Measurements from ENCODE around the gene SSR4.
A peak's percentile ranks its signal among the peaks of the same experiment; 100 is the strongest.

Gene SSR4

DNA sequence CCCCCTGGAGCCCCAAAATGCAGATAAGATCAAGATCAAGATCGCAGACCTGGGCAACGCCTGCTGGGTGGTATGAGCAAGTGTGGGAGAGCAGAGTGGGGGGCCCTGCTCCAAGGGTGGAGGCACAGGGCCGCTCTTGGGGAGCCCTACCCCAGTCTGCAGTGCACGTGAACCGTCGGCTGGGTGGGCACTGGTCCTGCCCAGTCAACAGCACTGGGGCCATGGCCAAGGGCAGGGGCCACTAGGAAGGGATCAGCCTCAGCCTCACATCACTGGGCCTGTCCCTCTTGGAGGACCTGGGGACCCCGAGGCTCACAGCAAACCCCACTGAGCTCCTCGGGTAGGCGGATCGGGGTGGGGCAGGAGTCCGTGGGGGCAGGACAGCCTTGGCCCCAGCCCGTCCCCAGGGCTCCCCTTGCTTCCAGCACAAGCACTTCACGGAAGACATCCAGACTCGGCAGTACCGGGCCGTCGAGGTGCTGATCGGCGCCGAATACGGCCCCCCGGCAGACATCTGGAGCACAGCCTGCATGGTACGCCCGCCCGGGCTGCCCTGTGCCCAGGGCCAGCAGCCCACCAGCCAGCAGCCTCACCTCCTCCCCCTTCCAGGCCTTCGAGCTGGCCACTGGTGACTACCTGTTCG, 10.0 kb upstream of the SSR4 start:
- no peak for DNase-seq (ENCODE audit: low spot score in 2 of 2)
- no peak for ATAC-seq
- Mint-ChIP-seq H3K4me3 (no peak overlapping the region), H3K27ac (no peak overlapping the region), H3K4me1 (no peaks in the 10 kb centered on the region), H3K36me3 (peaks cover 17% of the 10 kb centered on the region), H3K9me3 (no peaks in the 10 kb centered on the region)

DNA sequence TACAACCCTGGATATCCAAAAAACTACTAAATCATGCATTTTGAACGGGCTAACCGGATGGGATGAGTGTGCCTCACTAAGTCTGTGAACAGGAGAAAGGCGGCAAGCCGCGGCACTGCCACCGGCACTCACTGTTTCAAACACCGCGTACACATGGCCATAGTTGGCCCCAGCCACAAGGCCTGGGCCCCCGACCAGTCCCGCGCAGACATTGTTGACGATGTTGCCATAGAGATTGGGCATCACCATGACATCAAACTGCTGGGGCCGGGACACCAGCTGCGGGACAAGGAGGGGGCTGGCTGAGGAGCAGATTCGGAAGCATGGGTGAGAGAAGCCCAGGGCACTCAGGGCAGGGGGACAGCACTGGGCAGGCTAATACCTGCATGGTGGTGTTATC, 7.8 kb upstream of the SSR4 start:
- H3K4me3 Mint-ChIP-seq, result no peak overlapping the region
- no peaks in the 10 kb centered on the region for H3K4me1 Mint-ChIP-seq
- peaks cover 25% of the 10 kb centered on the region for H3K36me3 Mint-ChIP-seq
- ATAC-seq (no peak), DNase-seq (ENCODE audit: low spot score in 2 of 2) (no peak)
- H3K27ac Mint-ChIP-seq, result no peak overlapping the region
- no peaks in the 10 kb centered on the region for H3K9me3 Mint-ChIP-seq

DNA sequence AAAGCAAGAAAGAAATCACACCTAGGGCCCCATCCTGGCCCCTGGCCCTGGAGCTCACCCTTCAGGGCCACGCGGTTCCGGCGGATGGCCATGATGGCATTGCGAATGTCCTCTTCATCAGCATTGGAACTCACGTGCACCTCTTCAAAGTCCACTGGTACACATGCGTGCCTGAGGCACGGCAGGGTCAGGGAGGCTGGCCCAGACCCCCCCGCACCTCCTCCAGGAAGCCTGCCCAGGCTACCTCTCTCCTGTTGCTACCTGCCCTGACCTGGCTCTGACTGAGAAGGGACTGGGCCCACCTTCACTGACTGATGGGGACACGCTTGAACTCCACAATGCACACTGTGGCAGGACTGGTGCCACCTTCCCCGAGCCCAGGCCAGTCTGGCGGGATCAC, 4.8 kb upstream of the SSR4 start:
- Mint-ChIP-seq H3K27ac (no peak overlapping the region), H3K4me3 (no peak overlapping the region), H3K36me3 (peaks cover 27% of the 10 kb centered on the region), H3K4me1 (peaks cover 9% of the 10 kb centered on the region), H3K9me3 (no peaks in the 10 kb centered on the region)
- ATAC-seq (no peak), DNase-seq (ENCODE audit: low spot score in 2 of 2) (no peak)

DNA sequence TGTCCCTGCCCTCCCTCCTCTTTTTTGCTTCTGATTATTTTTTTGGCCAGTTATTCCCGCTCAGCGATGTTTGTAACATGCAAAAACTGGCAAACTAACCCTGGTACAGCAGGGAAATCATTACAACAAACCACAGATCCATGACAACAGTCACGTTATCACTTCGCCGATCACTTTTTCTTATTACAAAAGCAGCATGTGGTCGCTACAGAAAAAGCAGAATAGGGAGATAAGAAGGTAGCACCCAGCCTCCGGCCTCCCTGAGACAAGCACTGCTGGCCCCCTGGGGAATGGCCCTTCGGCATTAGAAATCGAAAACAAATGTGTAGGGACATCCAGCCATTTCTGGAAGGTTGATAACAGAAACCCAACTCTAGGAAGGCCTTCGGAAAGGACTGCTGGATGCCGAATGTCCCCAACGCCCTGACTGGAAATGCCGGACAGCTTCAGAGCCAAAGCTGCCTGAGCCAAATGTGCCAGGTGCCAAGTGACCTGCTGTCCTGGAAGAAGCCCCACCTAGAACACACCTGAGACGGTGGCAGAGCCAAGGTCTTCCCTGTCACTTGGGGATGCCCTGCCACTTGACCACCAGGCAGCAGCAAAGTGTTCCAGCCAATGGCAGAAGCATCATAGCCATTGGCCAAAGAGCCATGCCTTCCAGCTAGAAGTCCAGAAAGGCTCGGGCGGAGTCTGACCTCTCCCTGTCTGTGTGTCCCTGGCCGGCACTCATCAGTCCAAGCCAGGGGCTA, 3.2 kb upstream of the SSR4 start:
- no peak overlapping the region for H3K27ac Mint-ChIP-seq
- DNase-seq (ENCODE audit: low spot score in 2 of 2) (no peak), ATAC-seq (no peak)
- no peaks in the 10 kb centered on the region for H3K9me3 Mint-ChIP-seq
- H3K4me1 Mint-ChIP-seq, result peaks cover 14% of the 10 kb centered on the region
- H3K36me3 Mint-ChIP-seq, result peaks cover 26% of the 10 kb centered on the region
- no peak overlapping the region for H3K4me3 Mint-ChIP-seq

DNA sequence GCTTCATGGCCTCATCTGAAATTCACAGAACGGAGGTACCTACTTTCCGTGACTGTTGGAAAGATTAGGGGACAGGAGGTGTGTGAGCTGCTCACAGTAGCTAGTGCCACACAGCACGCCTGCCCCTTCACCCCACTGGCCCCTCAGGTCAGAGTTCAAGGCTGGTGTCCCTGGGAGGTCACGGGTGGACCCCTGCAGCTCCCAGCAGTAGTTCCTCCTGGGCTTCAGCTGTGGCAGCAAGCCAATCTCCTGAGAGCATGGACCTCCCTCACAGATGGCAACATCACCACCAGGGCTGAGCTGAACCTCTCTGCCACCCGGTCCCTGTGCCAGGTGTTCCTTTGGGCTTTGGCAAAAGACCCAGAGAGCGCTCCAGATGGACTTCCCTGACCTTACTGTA, 2.1 kb upstream of the SSR4 start:
- Mint-ChIP-seq H3K4me3 (peak overlapping the region; percentile 87), H3K36me3 (peaks cover 27% of the 10 kb centered on the region), H3K4me1 (peaks cover 18% of the 10 kb centered on the region), H3K27ac (no peak overlapping the region), H3K9me3 (no peaks in the 10 kb centered on the region)
- DNase-seq (ENCODE audit: low spot score in 2 of 2), result no peak
- ATAC-seq, result no peak

DNA sequence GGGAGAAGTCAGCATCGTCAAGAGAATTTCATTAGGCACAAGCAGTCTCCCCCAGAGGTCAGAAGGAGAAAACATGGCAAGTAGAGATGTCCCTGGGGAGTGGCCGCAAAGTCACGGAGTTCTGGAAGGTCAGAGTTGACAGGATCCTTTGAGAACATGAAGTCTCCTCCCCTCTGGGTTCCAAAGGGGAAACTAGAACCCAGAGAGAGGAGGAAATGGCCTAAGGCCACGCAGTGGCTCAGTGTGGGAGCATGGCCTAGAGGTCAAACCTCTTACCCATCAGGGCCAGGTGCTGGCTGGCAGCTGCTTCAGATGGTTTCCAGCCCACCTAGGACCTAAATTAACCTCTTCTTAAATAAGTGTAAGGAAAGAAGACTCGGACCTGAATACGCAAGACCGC, 1.2 kb upstream of the SSR4 start:
- peaks cover 18% of the 10 kb centered on the region for H3K4me1 Mint-ChIP-seq
- peaks cover 34% of the 10 kb centered on the region for H3K36me3 Mint-ChIP-seq
- H3K27ac Mint-ChIP-seq, result peak overlapping the region; percentile 94
- H3K4me3 Mint-ChIP-seq, result peak overlapping the region; percentile 87
- ATAC-seq (no peak), DNase-seq (ENCODE audit: low spot score in 2 of 2) (no peak)
- H3K9me3 Mint-ChIP-seq, result no peaks in the 10 kb centered on the region

DNA sequence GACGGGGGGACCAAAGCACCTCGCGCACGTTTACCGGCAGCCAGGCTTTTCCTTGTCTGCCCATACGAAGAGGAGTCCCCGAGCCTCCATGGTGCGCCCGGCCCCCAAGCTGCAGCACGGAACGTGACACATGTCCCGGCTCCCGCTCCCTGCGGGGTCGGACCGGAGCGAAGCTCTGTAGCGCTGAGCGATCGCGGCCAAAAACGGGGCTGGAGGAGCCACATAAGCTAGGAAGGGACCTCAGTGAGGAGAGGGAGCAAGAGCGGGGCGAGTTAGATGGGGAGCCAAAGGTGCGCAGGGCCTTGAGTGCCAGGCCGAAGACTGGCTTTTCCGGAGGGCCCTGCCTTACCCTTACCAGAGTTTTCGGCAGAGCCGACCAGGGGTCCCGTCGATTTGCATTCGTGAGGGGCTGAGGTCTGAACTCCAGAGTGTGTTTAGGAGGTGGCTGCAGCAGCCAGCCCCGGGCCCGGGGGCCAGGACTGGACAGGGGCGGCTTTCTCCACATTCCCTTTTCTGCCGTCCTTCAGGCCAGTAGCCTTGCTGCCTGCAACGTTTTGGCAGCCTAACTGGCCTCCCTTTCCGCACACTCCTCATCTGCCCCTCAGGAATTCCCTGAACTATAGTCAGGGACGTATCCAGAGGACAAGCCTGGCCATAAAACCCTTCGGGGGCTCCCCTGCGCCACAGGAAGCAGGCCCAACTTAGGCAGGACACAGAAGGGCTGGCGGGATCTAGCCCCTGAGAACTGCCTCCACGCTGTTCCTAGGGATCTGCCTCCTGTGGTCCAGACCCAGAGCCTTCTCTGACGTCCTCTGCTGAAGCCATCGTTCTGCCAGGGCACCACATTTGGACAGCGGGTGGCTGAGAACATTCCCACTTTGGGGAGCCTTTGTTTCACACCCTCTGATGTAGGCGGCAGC, 689 bp downstream of the SSR4 start:
- Mint-ChIP-seq H3K9me3 (no peaks in the 10 kb centered on the region), H3K36me3 (peaks cover 42% of the 10 kb centered on the region), H3K4me1 (peaks cover 18% of the 10 kb centered on the region), H3K4me3 (peak overlapping the region; percentile 87), H3K27ac (peak overlapping the region; percentile 94)
- ATAC-seq (peak; percentile 24), DNase-seq (ENCODE audit: low spot score in 2 of 2) (peak in 1 of 2 donors; percentile 15)

DNA sequence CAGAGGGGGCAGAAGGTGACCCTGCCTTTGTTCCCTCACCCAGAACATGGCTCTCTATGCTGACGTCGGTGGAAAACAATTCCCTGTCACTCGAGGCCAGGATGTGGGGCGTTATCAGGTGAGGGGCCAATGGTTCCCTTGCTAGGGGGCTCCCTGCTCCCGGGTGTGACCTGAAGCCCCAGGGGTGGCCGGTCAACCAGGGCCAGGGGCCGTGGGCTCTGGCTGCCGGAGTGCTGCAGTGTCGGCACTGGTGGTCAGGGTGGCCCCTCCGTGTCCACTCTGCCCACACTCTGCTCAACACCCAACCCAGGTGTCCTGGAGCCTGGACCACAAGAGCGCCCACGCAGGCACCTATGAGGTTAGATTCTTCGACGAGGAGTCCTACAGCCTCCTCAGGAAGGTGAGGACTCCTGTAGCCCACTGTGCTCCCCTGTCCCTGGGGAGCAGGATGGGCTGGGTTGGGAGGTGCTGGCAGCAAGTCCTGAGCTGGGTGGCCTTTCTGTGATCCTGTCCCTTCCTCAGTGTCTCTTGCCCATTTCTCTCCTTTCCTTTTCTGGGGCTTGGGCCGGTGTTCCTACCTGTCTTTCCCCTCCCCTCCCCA, 3.0 kb downstream of the SSR4 start:
- H3K4me3 Mint-ChIP-seq, result no peak overlapping the region
- DNase-seq (ENCODE audit: low spot score in 2 of 2), result no peak
- no peaks in the 10 kb centered on the region for H3K9me3 Mint-ChIP-seq
- H3K27ac Mint-ChIP-seq, result no peak overlapping the region
- H3K36me3 Mint-ChIP-seq, result peaks cover 40% of the 10 kb centered on the region
- peaks cover 18% of the 10 kb centered on the region for H3K4me1 Mint-ChIP-seq
- ATAC-seq, result no peak

DNA sequence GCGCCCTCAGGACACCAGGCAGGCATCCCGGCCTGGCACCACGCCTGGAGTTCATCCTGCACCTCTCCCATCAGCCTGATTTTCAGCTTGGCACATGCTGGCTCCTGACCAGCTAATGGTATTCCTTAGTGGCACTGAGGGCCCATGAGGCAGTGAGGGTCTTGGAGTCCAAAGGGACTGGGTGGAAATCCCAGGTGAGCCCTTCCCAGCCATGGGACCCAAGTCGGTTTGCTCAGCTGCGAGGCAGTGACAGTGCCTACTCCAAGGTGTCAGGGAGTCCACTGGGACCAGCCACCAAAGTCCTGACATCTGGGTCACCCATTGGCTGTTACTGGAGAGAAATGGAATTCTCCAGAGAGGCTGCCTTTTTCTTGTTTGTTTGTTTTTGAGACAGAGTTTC, 4.9 kb downstream of the SSR4 start:
- no peak overlapping the region for H3K27ac Mint-ChIP-seq
- no peak for DNase-seq (ENCODE audit: low spot score in 2 of 2)
- peaks cover 35% of the 10 kb centered on the region for H3K36me3 Mint-ChIP-seq
- ATAC-seq, result no peak
- H3K4me3 Mint-ChIP-seq, result no peak overlapping the region
- H3K4me1 Mint-ChIP-seq, result peaks cover 9% of the 10 kb centered on the region
- no peaks in the 10 kb centered on the region for H3K9me3 Mint-ChIP-seq

DNA sequence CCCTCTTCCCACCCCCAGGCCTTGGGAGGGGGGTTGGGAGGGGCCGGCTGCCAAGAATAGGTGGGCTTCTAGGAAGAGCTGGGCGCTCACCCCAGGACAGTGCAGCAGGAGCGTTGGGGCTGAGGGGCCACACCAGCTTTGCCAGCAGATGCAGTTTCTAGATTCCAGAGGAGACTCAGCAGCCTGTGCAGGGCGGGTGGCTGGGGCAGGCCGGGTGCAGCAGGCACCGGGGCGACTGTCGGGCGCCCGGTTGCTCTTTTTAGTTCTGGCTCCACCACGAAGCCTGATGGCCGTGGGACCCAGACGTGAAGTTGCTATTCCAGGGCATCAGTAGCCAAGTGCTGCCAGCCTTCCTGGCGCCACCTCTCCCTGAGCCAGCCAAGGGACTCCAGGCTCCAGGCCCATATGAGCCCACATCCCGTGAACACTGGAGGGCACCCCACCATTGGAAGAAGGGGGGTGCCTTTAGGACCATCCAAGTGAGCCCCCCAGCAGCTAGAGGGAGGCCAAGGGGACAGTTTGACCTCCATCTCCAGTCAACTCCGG, 5.8 kb downstream of the SSR4 start:
- H3K4me1 Mint-ChIP-seq, result peaks cover 9% of the 10 kb centered on the region
- no peak for ATAC-seq
- DNase-seq (ENCODE audit: low spot score in 2 of 2), result no peak
- H3K9me3 Mint-ChIP-seq, result no peaks in the 10 kb centered on the region
- no peak overlapping the region for H3K4me3 Mint-ChIP-seq
- no peak overlapping the region for H3K27ac Mint-ChIP-seq
- peaks cover 34% of the 10 kb centered on the region for H3K36me3 Mint-ChIP-seq

DNA sequence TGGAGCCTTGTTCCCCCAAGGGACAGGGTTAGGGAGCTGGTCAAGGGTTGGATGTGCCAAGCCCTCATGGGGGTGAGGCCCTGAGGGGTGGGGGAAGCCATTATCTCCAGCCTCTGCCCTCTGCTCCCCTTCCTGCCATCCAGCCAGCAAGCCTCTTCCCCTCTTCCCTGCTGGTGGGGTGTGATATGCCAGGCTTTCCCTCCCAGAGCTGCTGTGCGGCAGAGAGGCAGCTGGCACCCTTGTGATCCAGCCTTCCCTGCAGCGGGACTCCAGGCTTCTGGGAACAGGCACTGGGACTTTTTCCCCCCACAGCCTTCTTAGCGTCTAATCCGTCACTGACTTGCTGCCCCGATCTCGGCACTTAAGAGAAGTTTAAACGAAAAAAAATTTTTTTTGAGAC, 6.3 kb downstream of the SSR4 start:
- Mint-ChIP-seq H3K27ac (no peak overlapping the region), H3K36me3 (peaks cover 34% of the 10 kb centered on the region), H3K9me3 (no peaks in the 10 kb centered on the region), H3K4me1 (peaks cover 9% of the 10 kb centered on the region), H3K4me3 (no peak overlapping the region)
- ATAC-seq, result no peak
- DNase-seq (ENCODE audit: low spot score in 2 of 2), result no peak

DNA sequence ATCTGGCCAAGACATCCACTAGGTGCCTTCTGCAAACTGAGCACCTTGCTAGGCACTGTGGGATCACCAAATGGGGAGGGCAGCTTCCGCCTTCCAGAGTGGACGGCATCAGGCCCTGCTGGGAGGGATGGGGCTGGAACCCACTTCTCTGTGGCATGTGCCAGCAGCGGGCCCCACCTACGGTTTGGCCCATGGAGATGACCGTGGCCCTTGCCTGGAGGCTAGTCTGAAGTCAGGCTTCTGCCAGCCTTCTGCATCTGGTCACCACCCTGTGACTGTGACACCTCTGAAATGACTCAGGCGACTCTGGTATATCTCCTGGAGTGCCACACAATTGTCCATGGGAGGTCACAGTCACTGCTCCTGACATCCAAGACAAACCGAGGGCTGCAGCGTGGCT, 7.2 kb downstream of the SSR4 start:
- peak; percentile 31 for ATAC-seq
- Mint-ChIP-seq H3K4me3 (no peak overlapping the region), H3K36me3 (peaks cover 25% of the 10 kb centered on the region), H3K4me1 (no peaks in the 10 kb centered on the region), H3K27ac (no peak overlapping the region), H3K9me3 (no peaks in the 10 kb centered on the region)
- DNase-seq (ENCODE audit: low spot score in 2 of 2), result no peak

DNA sequence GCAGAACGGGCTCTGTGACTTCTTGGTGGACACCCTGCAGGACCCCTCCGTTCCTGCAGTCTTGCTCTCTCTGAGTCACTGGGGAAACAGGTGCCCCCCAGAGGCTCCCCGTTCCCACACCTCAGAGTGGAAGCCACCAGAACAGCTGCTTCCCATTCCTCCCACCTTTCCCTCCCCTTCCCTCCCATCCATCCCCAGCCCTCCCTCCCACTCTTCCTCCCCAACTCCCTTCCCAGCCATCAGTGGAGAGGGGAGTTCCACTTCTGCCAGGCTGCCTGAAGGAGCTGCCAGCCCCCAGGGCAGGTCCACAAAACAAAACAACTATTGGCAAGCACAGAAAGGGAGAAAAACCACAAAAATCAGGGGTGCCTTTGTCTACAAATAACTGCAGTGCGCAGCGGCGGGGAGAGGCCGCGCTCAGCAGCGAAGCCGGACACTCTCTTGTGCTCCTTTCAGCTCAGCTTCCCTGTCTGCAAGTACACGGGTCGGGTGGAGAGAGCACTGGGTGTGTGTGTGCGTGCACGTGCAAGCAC, 8.1 kb downstream of the SSR4 start:
- Mint-ChIP-seq H3K9me3 (no peaks in the 10 kb centered on the region), H3K4me3 (no peak overlapping the region), H3K36me3 (peaks cover 21% of the 10 kb centered on the region), H3K27ac (no peak overlapping the region), H3K4me1 (no peaks in the 10 kb centered on the region)
- DNase-seq (ENCODE audit: low spot score in 2 of 2) (no peak), ATAC-seq (no peak)

DNA sequence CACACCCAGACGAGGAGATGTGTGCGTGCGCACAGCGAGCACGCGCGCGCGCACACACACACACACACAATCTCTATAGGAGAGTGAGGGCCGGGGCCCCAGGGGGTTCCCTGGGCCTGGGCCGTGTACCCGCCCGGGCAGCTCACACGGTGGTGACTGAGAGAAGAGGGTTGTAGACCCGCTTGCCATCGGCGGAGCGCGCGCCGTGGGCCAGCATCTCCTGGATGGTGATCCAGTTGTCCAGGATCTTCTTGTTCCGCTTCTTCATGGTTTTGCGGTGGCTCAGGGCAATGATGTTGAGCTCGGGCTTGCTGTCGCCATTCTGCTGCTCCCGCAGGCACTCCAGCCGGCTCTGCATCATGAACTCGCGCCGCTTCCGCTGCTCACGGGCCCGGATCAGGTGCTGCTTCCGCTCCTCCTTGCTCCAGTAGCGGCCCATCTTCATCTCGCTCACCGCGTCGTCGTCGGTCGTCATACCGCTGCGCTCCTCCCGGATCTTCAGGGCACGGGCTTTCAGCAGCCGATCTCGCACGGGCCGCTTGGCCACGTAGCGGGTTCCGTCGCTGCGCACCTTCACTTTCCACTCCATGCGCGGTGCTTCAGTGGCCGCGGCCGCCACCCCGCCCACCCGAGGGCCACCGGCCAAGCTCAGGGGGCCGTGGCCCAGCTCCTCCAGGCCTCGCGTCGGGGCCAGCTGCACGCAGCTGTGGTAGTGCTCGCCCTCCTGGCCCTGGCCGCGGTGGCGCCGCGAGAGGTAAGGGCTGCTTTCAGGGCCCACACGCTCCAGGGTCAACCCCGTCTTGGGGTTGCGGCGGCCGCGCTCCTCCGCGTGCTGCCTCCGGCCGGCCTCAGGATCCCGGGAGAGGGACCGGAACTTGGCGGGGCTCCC, 9.0 kb downstream of the SSR4 start:
- Mint-ChIP-seq H3K9me3 (no peaks in the 10 kb centered on the region), H3K4me1 (no peaks in the 10 kb centered on the region), H3K36me3 (peaks cover 12% of the 10 kb centered on the region), H3K27ac (no peak overlapping the region), H3K4me3 (no peak overlapping the region)
- DNase-seq (ENCODE audit: low spot score in 2 of 2) (no peak), ATAC-seq (no peak)

Data from stimulated activated effector memory CD8-positive, alpha-beta T cell treated with anti-CD3 and anti-CD28 coated beads, Interleukin-12 subunit alpha, Interleukin-12 subunit beta, amount 100 ng/mL, for 72 hours (primary cell).